H9 (cell line): ENCODE data around the gene KRT3. TPM values are rescaled to one million over a fixed set of nuclear protein-coding genes. Genes with fewer than 3 reads are reported as not detected.

ENCODE experiments used
- DNase-seq: peaks from one replicate; pipeline ENCODE4 v3.0.0-alpha.2; 2017
- H2AFZ ChIP-seq: one replicate; pipeline ENCODE4 v1.6.1; 2013; ENCODE audit warnings: mild to moderate bottlenecking, low read length, control low read depth, moderate library complexity
- H2AK5ac ChIP-seq: 2 replicates; pipeline ENCODE4 v1.6.1; 2013; ENCODE audit warnings: low read length, control low read depth, mixed read lengths; ENCODE audit not compliant: insufficient read length
- H2BK120ac ChIP-seq: one replicate; pipeline ENCODE4 v1.6.1; 2013; ENCODE audit warnings: low read depth, mild to moderate bottlenecking, low read length, control low read depth, inconsistent platforms; ENCODE audit not compliant: poor library complexity, severe bottlenecking
- H2BK12ac ChIP-seq: 2 replicates; pipeline ENCODE4 v1.6.1; 2013; ENCODE audit warnings: low read length, control low read depth, mixed read lengths, low read depth; ENCODE audit not compliant: insufficient read length
- H2BK15ac ChIP-seq: 2 replicates; pipeline ENCODE4 v1.6.1; 2013; ENCODE audit warnings: low read depth, low read length, control low read depth
- H2BK20ac ChIP-seq: one replicate; pipeline ENCODE4 v1.6.1; 2013; ENCODE audit warnings: low read depth, mild to moderate bottlenecking, low read length, control low read depth, inconsistent platforms; ENCODE audit not compliant: poor library complexity, severe bottlenecking
- H2BK5ac ChIP-seq: 2 replicates; pipeline ENCODE4 v1.6.1; 2013; ENCODE audit warnings: low read length, control low read depth, mixed read lengths; ENCODE audit not compliant: insufficient read length
- H3K14ac ChIP-seq: 2 replicates; pipeline ENCODE4 v1.6.1; 2013; ENCODE audit warnings: low read length, control low read depth; ENCODE audit not compliant: insufficient read depth
- H3K18ac ChIP-seq: 2 replicates; pipeline ENCODE4 v1.6.1; 2013; ENCODE audit warnings: low read depth, mild to moderate bottlenecking, mixed read lengths, low read length, control low read depth; ENCODE audit not compliant: insufficient read length
- H3K23ac ChIP-seq: 2 replicates; pipeline ENCODE4 v1.6.1; 2013; ENCODE audit warnings: low read length, control low read depth, mixed read lengths, low read depth; ENCODE audit not compliant: insufficient read length
- H3K23me2 ChIP-seq: 2 replicates; pipeline ENCODE4 v1.6.1; 2013; ENCODE audit warnings: low read depth, mild to moderate bottlenecking, mixed read lengths, low read length, control low read depth; ENCODE audit not compliant: insufficient read length, poor library complexity, severe bottlenecking
- H3K27ac ChIP-seq: 2 replicates; pipeline ENCODE4 v1.5.1; 2013; ENCODE audit warnings: low read length, control low read depth, mixed read lengths, low read depth; ENCODE audit not compliant: insufficient read length
- H3K27me3 ChIP-seq: 2 replicates; pipeline ENCODE4 v1.6.1; 2013; ENCODE audit warnings: low read length, control low read depth, inconsistent platforms; ENCODE audit not compliant: insufficient read depth
- H3K4ac ChIP-seq: 2 replicates; pipeline ENCODE4 v1.6.1; 2013; ENCODE audit warnings: low read depth, mild to moderate bottlenecking, control low read depth, inconsistent platforms, low read length, moderate library complexity
- H3K4me1 ChIP-seq: 2 replicates; pipeline ENCODE4 v1.6.1; 2013; ENCODE audit warnings: low read length, control low read depth, inconsistent platforms; ENCODE audit not compliant: insufficient read depth
- H3K4me2 ChIP-seq: 2 replicates; pipeline ENCODE4 v1.6.1; 2013; ENCODE audit warnings: low read length, control low read depth, mixed read lengths; ENCODE audit not compliant: insufficient read length, insufficient read depth
- H3K56ac ChIP-seq: 2 replicates; pipeline ENCODE4 v1.6.1; 2013; ENCODE audit warnings: low read depth, mild to moderate bottlenecking, mixed read lengths, low read length, control low read depth; ENCODE audit not compliant: insufficient read length
- H3K79me1 ChIP-seq: 2 replicates; pipeline ENCODE4 v1.6.1; 2013; ENCODE audit warnings: low read depth, mild to moderate bottlenecking, moderate library complexity, low read length, control low read depth, inconsistent platforms; ENCODE audit not compliant: insufficient read depth, poor library complexity, severe bottlenecking
- H3K79me2 ChIP-seq: 2 replicates; pipeline ENCODE4 v1.6.1; 2013; ENCODE audit warnings: low read length, control low read depth, inconsistent platforms; ENCODE audit not compliant: insufficient read depth
- H3K9ac ChIP-seq: 2 replicates; pipeline ENCODE4 v1.6.1; 2013; ENCODE audit warnings: low read length, control low read depth, mixed read lengths; ENCODE audit not compliant: insufficient read length; ENCODE audit errors: extremely low read depth
- H3K9me3 ChIP-seq: one replicate; pipeline ENCODE4 v1.6.1; 2013; ENCODE audit warnings: low read depth, low read length, inconsistent platforms; ENCODE audit not compliant: control insufficient read depth
- H3T11ph ChIP-seq: one replicate; pipeline ENCODE4 v1.6.1; 2013; ENCODE audit warnings: mild to moderate bottlenecking, low read length, control low read depth, inconsistent platforms
- H4K20me1 ChIP-seq: one replicate; pipeline ENCODE4 v1.6.1; 2013; ENCODE audit not compliant: control insufficient read depth, insufficient read length, insufficient read depth
- H4K5ac ChIP-seq: 2 replicates; pipeline ENCODE4 v1.6.1; 2013; ENCODE audit warnings: low read depth, mild to moderate bottlenecking, mixed read lengths, low read length, control low read depth; ENCODE audit not compliant: insufficient read length
- H4K8ac ChIP-seq: replicated peaks from 2 replicates; pipeline ENCODE4 v1.6.1; 2013; ENCODE audit warnings: low read length, control low read depth, mixed read lengths, low read depth; ENCODE audit not compliant: insufficient read length
- H4K91ac ChIP-seq: 2 replicates; pipeline ENCODE4 v1.6.1; 2013; ENCODE audit warnings: low read depth, mild to moderate bottlenecking, moderate library complexity, mixed read lengths, low read length, control low read depth; ENCODE audit not compliant: insufficient read length
- H3K27ac Mint-ChIP-seq, 3 experiments: 2 replicates in 2 of 3; 3 replicates in 1 of 3; pipeline ENCODE4 v1.8.0; 2020 to 2021; ENCODE audit warnings: mixed read lengths in 3 of 3, mild to moderate bottlenecking in 1 of 3, moderate library complexity in 1 of 3
- H3K27me3 Mint-ChIP-seq: 2 replicates; pipeline ENCODE4 v1.8.0; 2021; ENCODE audit warnings: low read depth, mild to moderate bottlenecking, moderate library complexity, mixed read lengths
- H3K36me3 Mint-ChIP-seq, 3 experiments: 2 replicates in 2 of 3; 3 replicates in 1 of 3; pipeline ENCODE4 v1.8.0; 2020 to 2021; ENCODE audit warnings: low read depth in 3 of 3, mixed read lengths in 3 of 3; ENCODE audit not compliant: insufficient read depth in 1 of 3
- H3K4me1 Mint-ChIP-seq, 2 experiments: 2 replicates each; pipeline ENCODE4 v1.8.0; 2020; ENCODE audit warnings: mixed read lengths in 2 of 2
- H3K4me3 Mint-ChIP-seq, 2 experiments: 2 replicates in 1 of 2; 3 replicates in 1 of 2; pipeline ENCODE4 v1.8.0; 2020 to 2021; ENCODE audit warnings: mild to moderate bottlenecking in 2 of 2, mixed read lengths in 2 of 2, moderate library complexity in 1 of 2
- H3K9me3 Mint-ChIP-seq, 2 experiments: 2 replicates in 1 of 2; 3 replicates in 1 of 2; pipeline ENCODE4 v1.8.0; 2020; ENCODE audit warnings: mild to moderate bottlenecking in 2 of 2, mixed read lengths in 2 of 2, moderate library complexity in 1 of 2
- CTCF ChIP-seq: fragments of 200-600 bp; sonication (generic); conservative IDR thresholded peaks from 3 replicates; pipeline ENCODE4 v1.8.0; 2021; ENCODE audit warnings: antibody characterized with exemption, mild to moderate bottlenecking
- WGBS: extraction: QIAGEN DNeasy Blood & Tissue Kit; methylation state at CpG from one replicate; pipeline ENCODE4 v1.1.7; 2013; ENCODE audit warnings: missing lambda C conversion rate, low lambda C conversion rate, mixed read lengths; ENCODE audit not compliant: insufficient read length; ENCODE audit errors: extremely low coverage; 5-methylcytosine and 5-hydroxymethylcytosine counted together
- total RNA-seq: library from RNA; stranded (reverse); gene quantifications from 2 replicates; pipeline ENCODE4 v1.2.1, GENCODE V29; 2021

The KRT3 gene
- total RNA-seq, 1 experiment from 2014 or later = not detected

GRCh38 chr12:52753283-52753682 is 42.6 kb downstream of the KRT3 start:
- H2BK15ac ChIP-seq = no peak overlapping the region
- no peak overlapping the region for H4K5ac ChIP-seq
- no peaks in the 10 kb centered on the region for H3K27me3 ChIP-seq
- no peak overlapping the region for H3T11ph ChIP-seq
- no peak overlapping the region for H3K27ac Mint-ChIP-seq
- no peaks in the 10 kb centered on the region for H3K79me2 ChIP-seq
- H3K4ac ChIP-seq = no peak overlapping the region
- no peak overlapping the region for H3K18ac ChIP-seq
- no peaks in the 10 kb centered on the region for H3K9me3 ChIP-seq
- H3K14ac ChIP-seq = no peak overlapping the region; the same call in 1 of the 2 replicates
- no peak overlapping the region for H4K8ac ChIP-seq
- H2AK5ac ChIP-seq = no peak overlapping the region
- no peaks in the 10 kb centered on the region for H3K79me1 ChIP-seq
- no peak overlapping the region; a peak in 1 of 5 replicates for H3K4me3 Mint-ChIP-seq
- no peak for TF ChIP-seq CTCF
- H2BK20ac ChIP-seq = no peak overlapping the region
- no peak overlapping the region for H3K27ac ChIP-seq
- no peak overlapping the region for H3K23ac ChIP-seq
- H3K4me1 ChIP-seq = no peaks in the 10 kb centered on the region
- no peaks in the 10 kb centered on the region for H3K23me2 ChIP-seq
- no CpG with 5 or more reads among the region's 3 CpGs for WGBS
- no peak for DNase-seq
- peaks cover 47% of the 10 kb centered on the region for H3K27me3 Mint-ChIP-seq
- no peak overlapping the region for H2AFZ ChIP-seq
- no peak overlapping the region for H2BK5ac ChIP-seq
- H4K20me1 ChIP-seq = no peaks in the 10 kb centered on the region
- H2BK12ac ChIP-seq = no peak overlapping the region
- no peaks in the 10 kb centered on the region for H3K36me3 Mint-ChIP-seq
- H2BK120ac ChIP-seq = no peak overlapping the region
- H4K91ac ChIP-seq = no peak overlapping the region
- no peaks in the 10 kb centered on the region for H3K9me3 Mint-ChIP-seq
- H3K4me2 ChIP-seq = no peak overlapping the region
- H3K9ac ChIP-seq = no peak overlapping the region
- H3K4me1 Mint-ChIP-seq = no peaks in the 10 kb centered on the region
- H3K56ac ChIP-seq = no peak overlapping the region
